ENCODE measurements around the gene TULP4. TPM values are rescaled to one million over a fixed set of nuclear protein-coding genes. Genes with fewer than 3 reads are reported as not detected.

Gene TULP4
- total RNA-seq, 1 donor from 2014 or later = 117 TPM

DNA sequence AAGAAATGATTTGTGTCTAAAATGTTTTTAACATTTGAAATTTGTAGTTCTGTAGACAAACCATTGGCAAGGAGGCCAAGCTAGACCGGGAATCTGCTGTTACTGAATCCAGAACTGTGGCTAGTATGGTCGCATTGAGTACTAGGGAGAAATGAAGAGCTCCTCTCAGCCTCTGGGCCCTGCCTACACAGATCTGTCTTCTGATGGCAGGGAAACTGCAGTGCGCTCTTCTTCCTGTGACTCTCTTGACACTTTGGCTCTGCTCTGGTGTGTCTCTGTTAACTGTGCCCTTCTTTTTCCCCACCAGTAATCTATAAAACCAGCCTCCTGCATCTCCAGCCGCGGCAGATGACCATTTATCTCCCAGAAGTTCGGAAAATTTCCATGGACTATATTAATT lies 186.1 kb downstream of the TULP4 start:
- H3K36me3 Mint-ChIP-seq (ENCODE audit: low read depth, unreplicated experiment) = peaks cover 39% of the 10 kb centered on the region
- no peaks in the 10 kb centered on the region for H3K27me3 Mint-ChIP-seq (ENCODE audit: unreplicated experiment)
- DNase-seq (ENCODE audit: low spot score) = no peak
- no peaks in the 10 kb centered on the region for H3K4me1 Mint-ChIP-seq (ENCODE audit: unreplicated experiment)
- TF ChIP-seq, protein P1, sequence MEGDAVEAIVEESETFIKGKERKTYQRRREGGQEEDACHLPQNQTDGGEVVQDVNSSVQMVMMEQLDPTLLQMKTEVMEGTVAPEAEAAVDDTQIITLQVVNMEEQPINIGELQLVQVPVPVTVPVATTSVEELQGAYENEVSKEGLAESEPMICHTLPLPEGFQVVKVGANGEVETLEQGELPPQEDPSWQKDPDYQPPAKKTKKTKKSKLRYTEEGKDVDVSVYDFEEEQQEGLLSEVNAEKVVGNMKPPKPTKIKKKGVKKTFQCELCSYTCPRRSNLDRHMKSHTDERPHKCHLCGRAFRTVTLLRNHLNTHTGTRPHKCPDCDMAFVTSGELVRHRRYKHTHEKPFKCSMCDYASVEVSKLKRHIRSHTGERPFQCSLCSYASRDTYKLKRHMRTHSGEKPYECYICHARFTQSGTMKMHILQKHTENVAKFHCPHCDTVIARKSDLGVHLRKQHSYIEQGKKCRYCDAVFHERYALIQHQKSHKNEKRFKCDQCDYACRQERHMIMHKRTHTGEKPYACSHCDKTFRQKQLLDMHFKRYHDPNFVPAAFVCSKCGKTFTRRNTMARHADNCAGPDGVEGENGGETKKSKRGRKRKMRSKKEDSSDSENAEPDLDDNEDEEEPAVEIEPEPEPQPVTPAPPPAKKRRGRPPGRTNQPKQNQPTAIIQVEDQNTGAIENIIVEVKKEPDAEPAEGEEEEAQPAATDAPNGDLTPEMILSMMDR (IDR thresholded peaks at IDR 0.05; ENCODE audit: unreplicated experiment) = no peak
- H3K9me3 Mint-ChIP-seq (ENCODE audit: unreplicated experiment) = no peaks in the 10 kb centered on the region
- H3K27ac Mint-ChIP-seq (ENCODE audit: unreplicated experiment) = no peak overlapping the region
- H3K4me3 Mint-ChIP-seq (ENCODE audit: unreplicated experiment) = no peak overlapping the region

DNA sequence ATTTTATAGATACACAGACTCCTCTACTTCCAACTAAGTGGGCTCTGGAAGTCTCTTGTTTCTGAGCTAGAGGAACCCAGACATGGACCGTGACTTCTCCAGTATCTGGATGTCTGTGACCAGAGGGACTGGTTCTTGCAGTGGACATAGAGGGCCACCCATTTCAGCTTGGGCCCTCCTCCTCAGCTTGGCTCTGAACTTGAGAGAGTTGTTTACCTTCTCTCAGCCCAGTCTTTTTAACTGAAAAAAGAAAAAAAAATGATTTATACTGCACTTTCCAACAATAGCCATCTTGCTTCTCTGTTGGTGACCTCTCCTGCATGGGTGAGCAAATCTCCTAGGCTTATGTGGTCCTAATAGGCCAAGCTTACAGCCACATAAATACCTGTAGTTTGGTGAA lies 187.3 kb downstream of the TULP4 start:
- Mint-ChIP-seq H3K4me3 (ENCODE audit: unreplicated experiment) (no peak overlapping the region), H3K9me3 (ENCODE audit: unreplicated experiment) (no peaks in the 10 kb centered on the region), H3K27me3 (ENCODE audit: unreplicated experiment) (peaks cover 2% of the 10 kb centered on the region), H3K36me3 (ENCODE audit: low read depth, unreplicated experiment) (peaks cover 42% of the 10 kb centered on the region), H3K4me1 (ENCODE audit: unreplicated experiment) (peaks cover 2% of the 10 kb centered on the region), H3K27ac (ENCODE audit: unreplicated experiment) (no peak overlapping the region)
- TF ChIP-seq, protein P1 (IDR thresholded peaks at IDR 0.05; ENCODE audit: unreplicated experiment) = no peak
- DNase-seq (ENCODE audit: low spot score) = no peak

DNA sequence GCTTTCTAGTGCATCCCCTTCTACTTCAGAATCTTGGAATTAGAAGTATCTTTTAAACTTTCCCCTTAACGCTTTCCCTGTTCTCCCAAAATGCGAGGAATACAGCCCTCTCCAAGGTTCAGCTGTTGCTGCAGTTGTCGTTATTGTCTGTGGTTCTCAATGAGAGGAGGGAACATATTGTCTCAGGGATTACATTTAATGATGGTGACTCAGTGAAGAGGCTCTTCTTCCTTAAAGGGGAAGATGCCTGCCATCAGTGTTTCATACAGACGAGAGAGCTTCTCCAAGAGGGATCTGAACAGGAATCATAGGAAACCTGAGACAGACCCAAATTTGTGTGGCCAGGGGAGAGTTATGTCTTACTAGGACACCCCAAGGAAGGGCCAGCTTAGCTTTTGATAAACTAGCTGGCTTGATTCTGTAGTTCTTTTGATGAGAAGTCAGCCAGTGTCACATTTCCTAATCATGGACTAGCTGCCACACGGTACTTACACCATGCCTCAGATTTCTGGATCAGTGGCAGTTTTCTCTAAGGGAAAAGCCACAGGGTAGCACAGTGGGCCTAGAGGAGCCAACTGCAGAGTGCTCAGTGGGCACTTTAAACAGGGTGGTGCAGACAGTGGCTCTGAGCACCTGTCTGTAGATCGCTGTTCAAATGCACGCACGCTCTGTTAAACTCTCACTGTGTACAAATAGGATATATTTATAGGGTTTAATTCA lies 187.9 kb downstream of the TULP4 start:
- H3K27ac Mint-ChIP-seq (ENCODE audit: unreplicated experiment) = no peak overlapping the region

DNA sequence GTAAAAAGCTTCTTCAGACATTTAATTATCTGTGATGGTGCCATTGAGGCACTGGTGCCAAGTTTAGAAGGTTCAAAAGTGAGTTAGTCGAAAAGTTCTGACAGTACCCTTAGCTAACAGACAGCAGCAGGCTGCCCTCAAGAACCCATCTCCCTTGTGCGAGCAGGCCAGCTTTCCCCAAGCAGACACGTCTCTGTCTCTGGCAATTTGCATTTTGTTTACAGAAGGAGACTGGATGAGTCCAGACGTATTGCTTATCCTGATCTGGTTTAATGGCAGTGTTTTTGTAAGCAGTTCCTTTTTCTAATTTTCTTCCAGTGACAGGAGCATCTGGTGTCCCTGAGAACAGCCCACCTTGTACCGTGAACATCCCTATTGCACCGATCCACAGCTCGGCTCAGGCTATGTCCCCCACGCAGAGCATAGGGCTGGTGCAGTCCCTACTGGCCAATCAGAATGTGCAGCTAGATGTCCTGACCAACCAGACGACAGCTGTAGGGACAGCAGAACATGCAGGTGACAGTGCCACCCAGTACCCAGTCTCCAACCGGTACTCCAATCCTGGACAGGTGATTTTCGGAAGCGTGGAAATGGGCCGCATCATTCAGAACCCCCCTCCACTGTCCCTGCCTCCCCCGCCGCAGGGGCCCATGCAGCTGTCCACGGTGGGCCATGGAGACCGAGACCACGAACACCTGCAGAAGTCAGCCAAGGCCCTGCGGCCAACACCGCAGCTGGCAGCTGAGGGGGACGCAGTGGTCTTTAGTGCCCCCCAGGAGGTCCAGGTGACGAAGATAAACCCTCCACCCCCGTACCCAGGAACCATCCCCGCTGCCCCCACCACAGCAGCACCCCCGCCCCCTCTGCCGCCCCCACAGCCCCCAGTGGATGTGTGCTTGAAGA lies 189.3 kb downstream of the TULP4 start:
- H3K4me1 Mint-ChIP-seq (ENCODE audit: unreplicated experiment) = peaks cover 11% of the 10 kb centered on the region

More for the DNA sequence above, 187.9 kb downstream of the TULP4 start:
- Mint-ChIP-seq H3K36me3 (ENCODE audit: low read depth, unreplicated experiment) (peaks cover 47% of the 10 kb centered on the region), H3K27me3 (ENCODE audit: unreplicated experiment) (peaks cover 2% of the 10 kb centered on the region), H3K9me3 (ENCODE audit: unreplicated experiment) (no peaks in the 10 kb centered on the region), H3K4me3 (ENCODE audit: unreplicated experiment) (no peak overlapping the region), H3K4me1 (ENCODE audit: unreplicated experiment) (peaks cover 7% of the 10 kb centered on the region)
- TF ChIP-seq, protein P1 (IDR thresholded peaks at IDR 0.05; ENCODE audit: unreplicated experiment) = no peak
- DNase-seq (ENCODE audit: low spot score) = no peak

More for the DNA sequence above, 189.3 kb downstream of the TULP4 start:
- TF ChIP-seq, protein P1 (IDR thresholded peaks at IDR 0.05; ENCODE audit: unreplicated experiment) = no peak
- Mint-ChIP-seq H3K27ac (ENCODE audit: unreplicated experiment) (no peak overlapping the region), H3K27me3 (ENCODE audit: unreplicated experiment) (peaks cover 4% of the 10 kb centered on the region), H3K9me3 (ENCODE audit: unreplicated experiment) (no peaks in the 10 kb centered on the region), H3K4me3 (ENCODE audit: unreplicated experiment) (no peak overlapping the region), H3K36me3 (ENCODE audit: low read depth, unreplicated experiment) (peaks cover 49% of the 10 kb centered on the region)
- DNase-seq (ENCODE audit: low spot score) = no peak
